Lower lobe of right lung (tissue), 2 donors: Measurements from ENCODE around the gene CCNY. TPM values are rescaled to one million over a fixed set of nuclear protein-coding genes. Genes with fewer than 3 reads are reported as not detected.

Experiments used
- ATAC-seq, 2 donors: fragments of 200-7000 bp; cut with Tn5 transposase; one replicate each; pipeline ENCODE4 v1.9.1; 2020 to 2022; ENCODE audit warnings: mild to moderate bottlenecking in 2 of 2, moderate library complexity in 2 of 2
- DNase-seq: peaks from one replicate; pipeline ENCODE4 v3.0.0-alpha.2; 2020
- H3K27ac ChIP-seq: fragments of 200-600 bp; one replicate; pipeline ENCODE4 v1.8.0; 2022
- H3K27me3 ChIP-seq: fragments of 200-600 bp; one replicate; pipeline ENCODE4 v1.8.0; 2022; ENCODE audit warnings: low read depth
- H3K36me3 ChIP-seq: fragments of 200-600 bp; one replicate; pipeline ENCODE4 v1.8.0; 2022; ENCODE audit warnings: mild to moderate bottlenecking
- H3K4me1 ChIP-seq: fragments of 200-600 bp; one replicate; pipeline ENCODE4 v1.8.0; 2022
- H3K4me3 ChIP-seq: fragments of 200-600 bp; one replicate; pipeline ENCODE4 v1.8.0; 2022; ENCODE audit warnings: mild to moderate bottlenecking
- H3K9me3 ChIP-seq: fragments of 200-600 bp; one replicate; pipeline ENCODE4 v1.8.0; 2022
- intact Hi-C: fragments of 100-400 bp; cut with DNase I; formaldehyde crosslinking; loops from one replicate; pipeline ENCODE4 v1.11.0; 2022
- total RNA-seq: library from RNA; stranded (reverse); fragmentation: NEBNext Ultra II Directional; extraction: Animal tissue kit (Norgen Biotek cat#: 25700); gene quantifications from one replicate; pipeline ENCODE4 v1.2.1, GENCODE V29; 2021
- TF ChIP-seq, protein P1 (sequence below): fragments of 200-600 bp; IDR thresholded peaks from one replicate; pipeline ENCODE4 v1.8.0; 2022; ENCODE audit warnings: antibody characterized with exemption, mild to moderate bottlenecking
- donor health status: DM: no; HTN: yes; CAD: no; lungs with severe emphysema.

The CCNY gene
- total RNA-seq, 1 donor from 2014 or later: 64.5 TPM

DNA sequence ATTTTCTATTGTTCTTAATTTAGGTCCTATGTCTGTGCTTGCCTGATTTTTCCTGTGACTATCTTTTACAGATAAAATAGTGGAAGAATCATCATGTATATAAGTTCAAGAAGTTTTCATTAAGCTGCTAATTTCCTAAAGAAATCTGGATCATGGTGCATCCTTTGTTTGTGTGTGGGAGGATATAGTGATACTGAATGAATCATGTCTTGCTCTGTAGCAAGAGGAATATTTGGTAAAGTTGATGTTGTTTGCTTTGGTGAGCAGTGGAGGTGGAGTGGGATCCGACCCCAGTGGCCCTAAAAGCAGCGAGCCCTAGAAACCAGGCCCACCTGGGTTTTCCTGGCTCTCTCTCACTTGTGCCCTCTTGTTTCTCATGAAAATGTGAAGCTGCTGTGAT is 83.7 kb downstream of the CCNY start:
- DNase-seq (no peak), ATAC-seq (no peak)
- TF ChIP-seq, protein P1, sequence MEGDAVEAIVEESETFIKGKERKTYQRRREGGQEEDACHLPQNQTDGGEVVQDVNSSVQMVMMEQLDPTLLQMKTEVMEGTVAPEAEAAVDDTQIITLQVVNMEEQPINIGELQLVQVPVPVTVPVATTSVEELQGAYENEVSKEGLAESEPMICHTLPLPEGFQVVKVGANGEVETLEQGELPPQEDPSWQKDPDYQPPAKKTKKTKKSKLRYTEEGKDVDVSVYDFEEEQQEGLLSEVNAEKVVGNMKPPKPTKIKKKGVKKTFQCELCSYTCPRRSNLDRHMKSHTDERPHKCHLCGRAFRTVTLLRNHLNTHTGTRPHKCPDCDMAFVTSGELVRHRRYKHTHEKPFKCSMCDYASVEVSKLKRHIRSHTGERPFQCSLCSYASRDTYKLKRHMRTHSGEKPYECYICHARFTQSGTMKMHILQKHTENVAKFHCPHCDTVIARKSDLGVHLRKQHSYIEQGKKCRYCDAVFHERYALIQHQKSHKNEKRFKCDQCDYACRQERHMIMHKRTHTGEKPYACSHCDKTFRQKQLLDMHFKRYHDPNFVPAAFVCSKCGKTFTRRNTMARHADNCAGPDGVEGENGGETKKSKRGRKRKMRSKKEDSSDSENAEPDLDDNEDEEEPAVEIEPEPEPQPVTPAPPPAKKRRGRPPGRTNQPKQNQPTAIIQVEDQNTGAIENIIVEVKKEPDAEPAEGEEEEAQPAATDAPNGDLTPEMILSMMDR: no peak
- Histone ChIP-seq H3K36me3 (no peaks in the 10 kb centered on the region), H3K27me3 (no peaks in the 10 kb centered on the region), H3K4me3 (no peak overlapping the region), H3K27ac (no peak overlapping the region), H3K4me1 (peaks cover 68% of the 10 kb centered on the region), H3K9me3 (no peaks in the 10 kb centered on the region)
- intact Hi-C loops: no loop called here

- no peak for DNase-seq
- no peak overlapping the region for H3K4me3 ChIP-seq
- TF ChIP-seq, protein P1: no peak
- intact Hi-C loops: no loop called here
- H3K9me3 ChIP-seq: no peaks in the 10 kb centered on the region
- H3K27ac ChIP-seq: peak overlapping the region; percentile 46
- H3K4me1 ChIP-seq: peaks cover 75% of the 10 kb centered on the region
- H3K36me3 ChIP-seq: no peaks in the 10 kb centered on the region
- no peak for ATAC-seq
- H3K27me3 ChIP-seq: no peaks in the 10 kb centered on the region
These were observed 84.7 kb downstream of the CCNY start for GRCh38 chr10:35420827-35421552.

DNA sequence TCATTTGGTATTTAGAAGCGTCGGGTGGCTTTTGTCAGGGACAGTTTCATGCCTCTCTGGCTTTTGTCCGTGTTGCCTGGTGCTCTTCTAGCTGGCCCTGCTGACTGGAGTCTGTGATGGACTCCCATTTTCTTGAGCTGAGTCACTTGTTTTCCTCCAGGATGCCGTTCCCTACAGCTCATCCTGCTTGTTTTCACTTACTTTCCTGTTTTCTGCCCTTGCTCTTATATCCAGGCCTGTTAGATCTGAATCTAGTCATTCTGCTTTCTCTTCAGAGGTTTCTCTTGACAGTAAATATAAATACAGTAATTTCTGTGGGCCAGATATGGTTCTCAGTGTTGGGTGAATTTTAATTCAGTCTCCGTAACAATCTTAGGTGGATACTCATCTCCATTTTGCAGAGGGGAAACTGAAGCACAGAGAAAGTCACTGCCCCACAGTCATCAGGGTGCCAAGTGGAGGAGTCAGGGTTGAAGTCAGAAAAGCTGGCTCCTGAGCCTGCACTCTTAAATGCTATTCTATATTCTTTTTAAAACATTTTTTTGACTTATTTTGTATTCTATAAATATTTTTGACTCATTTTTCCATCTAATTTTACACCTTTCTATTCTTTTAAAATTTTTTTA is 85.4 kb downstream of the CCNY start:
- peak in 1 of 2 donors; percentile 61 for ATAC-seq
- TF ChIP-seq, protein P1: no peak
- peak overlapping the region; percentile 46 for H3K27ac ChIP-seq

DNA sequence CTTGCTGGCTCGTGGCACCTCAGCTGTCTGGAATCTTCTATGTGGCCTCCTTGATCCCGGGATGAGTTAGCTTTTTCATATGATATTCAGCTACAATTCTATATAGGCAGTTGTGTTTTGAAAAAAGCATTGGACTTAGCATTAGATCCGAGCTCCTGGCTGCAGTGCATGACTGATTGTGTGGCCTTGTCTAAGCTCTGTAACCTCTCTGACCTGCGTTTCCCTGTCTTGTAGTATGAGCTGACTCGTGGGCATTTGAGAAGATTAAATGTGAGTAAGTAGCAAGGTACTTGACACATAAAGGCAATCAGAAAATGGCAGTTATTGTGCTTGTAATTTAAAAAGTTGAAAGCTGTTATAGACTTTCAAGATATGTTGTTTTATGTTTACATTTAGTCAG is 85.9 kb downstream of the CCNY start:
- no peaks in the 10 kb centered on the region for H3K27me3 ChIP-seq
- ATAC-seq (peak in 1 of 2 donors; percentile 22), DNase-seq (no peak)
- TF ChIP-seq, protein P1: no peak
- H3K9me3 ChIP-seq: no peaks in the 10 kb centered on the region
- no peaks in the 10 kb centered on the region for H3K36me3 ChIP-seq
- no peak overlapping the region for H3K4me3 ChIP-seq
- H3K4me1 ChIP-seq: peaks cover 75% of the 10 kb centered on the region
- intact Hi-C loops: no loop called here
- peak overlapping the region; percentile 46 for H3K27ac ChIP-seq

More for the DNA sequence above, 85.4 kb downstream of the CCNY start:
- no peak overlapping the region for H3K4me3 ChIP-seq
- H3K27me3 ChIP-seq: no peaks in the 10 kb centered on the region
- intact Hi-C loops: no loop called here
- no peaks in the 10 kb centered on the region for H3K9me3 ChIP-seq
- DNase-seq: no peak
- no peaks in the 10 kb centered on the region for H3K36me3 ChIP-seq
- peaks cover 74% of the 10 kb centered on the region for H3K4me1 ChIP-seq

DNA sequence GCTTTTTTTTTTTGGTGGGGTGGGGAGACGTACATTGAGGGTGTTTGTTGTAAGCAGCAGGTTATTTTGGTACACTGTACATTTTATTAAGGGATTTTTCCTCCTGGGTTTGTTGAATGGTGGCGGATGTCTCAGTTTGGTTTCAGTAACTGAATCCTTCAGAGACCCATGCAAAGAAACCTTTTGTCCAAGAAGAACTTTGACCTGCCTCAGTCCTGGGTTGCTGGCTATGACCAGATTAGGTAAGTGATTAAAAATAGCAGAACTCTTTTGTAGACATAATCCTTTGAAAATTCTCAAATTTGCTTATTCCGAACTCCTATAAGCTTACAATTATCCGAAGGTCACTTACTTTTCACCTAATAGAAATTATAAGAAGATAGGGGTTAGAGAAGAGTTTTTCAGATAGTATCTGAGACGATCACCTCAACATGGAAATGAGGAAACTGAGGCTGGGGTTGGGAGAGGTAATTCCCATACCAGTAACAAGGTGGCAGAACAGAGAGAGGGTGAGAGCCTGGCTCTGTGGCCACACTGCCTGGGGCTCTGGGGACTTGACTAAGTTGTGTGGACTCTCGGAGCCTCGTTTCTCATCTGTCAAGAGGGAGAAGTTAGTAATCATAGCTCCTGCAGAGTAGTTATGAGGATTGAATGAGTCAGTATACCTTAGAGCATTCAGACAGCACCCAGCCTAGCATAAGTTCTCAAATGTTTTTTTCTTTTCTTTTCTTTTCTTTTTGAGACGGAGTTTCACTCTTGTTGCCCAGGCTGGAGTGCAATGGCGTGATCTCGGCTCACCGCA is 87.4 kb downstream of the CCNY start:
- TF ChIP-seq, protein P1: no peak
- H3K36me3 ChIP-seq: no peaks in the 10 kb centered on the region
- peaks cover 73% of the 10 kb centered on the region for H3K4me1 ChIP-seq
- no peaks in the 10 kb centered on the region for H3K27me3 ChIP-seq
- ATAC-seq: no peak
- intact Hi-C loops: no loop called here
- H3K9me3 ChIP-seq: no peaks in the 10 kb centered on the region
- no peak overlapping the region for H3K4me3 ChIP-seq
- no peak for DNase-seq
- H3K27ac ChIP-seq: no peak overlapping the region
